Hepatocyte (in vitro differentiated cells): Measurements from ENCODE around the gene F2R. TPM values are rescaled to one million over a fixed set of nuclear protein-coding genes. Genes with fewer than 3 reads are reported as not detected.

Source experiments
- DNase-seq: peaks from one replicate; pipeline ENCODE4 v3.0.0-alpha.2; 2016; ENCODE audit warnings: low spot score
- H2AFZ ChIP-seq: fragments of 200-600 bp; sonication (generic); 2 replicates; pipeline ENCODE4 v1.6.0; 2016; ENCODE audit warnings: antibody characterized with exemption, mild to moderate bottlenecking
- H3K27ac ChIP-seq: fragments of 200-600 bp; sonication (generic); 2 replicates; pipeline ENCODE4 v1.5.1; 2016; ENCODE audit warnings: mild to moderate bottlenecking
- H3K27me3 ChIP-seq: fragments of 200-600 bp; sonication (generic); 2 replicates; pipeline ENCODE4 v1.6.1; 2016
- H3K36me3 ChIP-seq: fragments of 200-600 bp; sonication (generic); replicated peaks from 2 replicates; pipeline ENCODE4 v1.5.1; 2016; ENCODE audit warnings: low read depth; ENCODE audit not compliant: insufficient read depth
- H3K4me1 ChIP-seq: fragments of 200-600 bp; sonication (generic); 2 replicates; pipeline ENCODE4 v1.5.1; 2016; ENCODE audit warnings: mild to moderate bottlenecking, moderate library complexity; ENCODE audit not compliant: insufficient read depth
- H3K4me2 ChIP-seq: fragments of 200-600 bp; sonication (generic); 2 replicates; pipeline ENCODE4 v1.6.0; 2016
- H3K4me3 ChIP-seq: fragments of 200-600 bp; sonication (generic); 2 replicates; pipeline ENCODE4 v1.5.1; 2016; ENCODE audit warnings: mild to moderate bottlenecking
- H3K79me2 ChIP-seq: fragments of 200-600 bp; sonication (generic); 2 replicates; pipeline ENCODE4 v1.6.0; 2017; ENCODE audit warnings: mild to moderate bottlenecking
- H3K9me2 ChIP-seq: fragments of 200-600 bp; sonication (generic); replicated peaks from 2 replicates; pipeline ENCODE4 v1.6.0; 2017; ENCODE audit warnings: mild to moderate bottlenecking; ENCODE audit not compliant: insufficient read depth
- H3K9me3 ChIP-seq: fragments of 200-600 bp; sonication (generic); 2 replicates; pipeline ENCODE4 v1.5.1; 2016; ENCODE audit warnings: low read depth, mild to moderate bottlenecking
- H4K20me1 ChIP-seq: fragments of 200-600 bp; sonication (generic); 2 replicates; pipeline ENCODE4 v1.6.0; 2016; ENCODE audit warnings: mild to moderate bottlenecking; ENCODE audit not compliant: insufficient read depth, poor library complexity, severe bottlenecking
- EZH2 ChIP-seq: fragments of 200-600 bp; sonication (generic); IDR thresholded peaks from 2 replicates; pipeline ENCODE4 v1.6.1; 2016; ENCODE audit warnings: antibody characterized with exemption, mild to moderate bottlenecking, borderline replicate concordance
- EZH2phosphoT487 ChIP-seq: fragments of 200-600 bp; sonication (generic); IDR thresholded peaks from one replicate; pipeline ENCODE4 v1.6.1; 2018; ENCODE audit warnings: antibody characterized with exemption, mild to moderate bottlenecking, low read depth, moderate library complexity; ENCODE audit not compliant: unreplicated experiment, severe bottlenecking
- WGBS: methylation state at CpG from one replicate; pipeline ENCODE4 v1.1.6; 2016; ENCODE audit warnings: low lambda C conversion rate; ENCODE audit errors: missing lambda C conversion rate; 5-methylcytosine and 5-hydroxymethylcytosine counted together
- polyA plus RNA-seq: library from polyadenylated mRNA; unstranded; fragments of >200 nt; fragmentation: Nextera tagmentation; extraction: Ambion mirVana; gene quantifications from 2 replicates; pipeline ENCODE4 v1.2.1, GENCODE V29; 2016
- total RNA-seq: library from RNA; depleted of rRNA; stranded (reverse); fragments of >200 nt; gene quantifications from 2 replicates; pipeline ENCODE4 v1.2.3, GENCODE V29; 2014
- TF ChIP-seq, protein P1 (sequence below): fragments of 200-600 bp; sonication (generic); IDR thresholded peaks from 2 replicates; pipeline ENCODE4 v1.5.1; 2016; ENCODE audit warnings: antibody characterized with exemption, mild to moderate bottlenecking; ENCODE audit not compliant: poor library complexity

The F2R gene
- total and polyA plus RNA-seq, 2 experiments from 2014 or later: 27.1 to 48.1 TPM

DNA sequence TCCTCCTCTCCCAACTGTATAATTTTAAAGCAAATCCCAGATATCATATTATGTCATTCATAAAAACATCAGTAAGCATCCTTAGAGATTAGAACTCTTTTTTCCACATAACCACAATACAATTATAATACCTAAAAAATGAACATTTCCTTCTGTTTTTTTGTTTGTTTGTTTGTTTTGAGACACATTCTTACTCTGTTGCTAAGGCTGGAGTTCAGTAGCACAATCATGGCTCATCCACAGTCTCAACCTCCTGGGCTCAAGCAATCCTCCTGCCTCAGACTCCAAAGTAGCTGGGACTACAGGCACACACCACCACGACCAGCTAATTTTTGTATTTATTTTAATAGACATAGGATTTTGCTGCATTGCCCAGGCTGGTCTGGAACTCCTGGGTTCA lies 8.0 kb downstream of the F2R start:
- Histone ChIP-seq H4K20me1 (no peaks in the 10 kb centered on the region), H3K79me2 (peaks cover 86% of the 10 kb centered on the region), H3K9me3 (no peaks in the 10 kb centered on the region), H3K36me3 (no peaks in the 10 kb centered on the region), H3K27ac (no peak overlapping the region), H3K4me3 (no peak overlapping the region), H3K27me3 (no peaks in the 10 kb centered on the region), H3K4me1 (no peaks in the 10 kb centered on the region), H2AFZ (no peak overlapping the region), H3K9me2 (no peaks in the 10 kb centered on the region), H3K4me2 (no peak overlapping the region)
- DNase-seq: no peak
- TF ChIP-seq, protein P1, sequence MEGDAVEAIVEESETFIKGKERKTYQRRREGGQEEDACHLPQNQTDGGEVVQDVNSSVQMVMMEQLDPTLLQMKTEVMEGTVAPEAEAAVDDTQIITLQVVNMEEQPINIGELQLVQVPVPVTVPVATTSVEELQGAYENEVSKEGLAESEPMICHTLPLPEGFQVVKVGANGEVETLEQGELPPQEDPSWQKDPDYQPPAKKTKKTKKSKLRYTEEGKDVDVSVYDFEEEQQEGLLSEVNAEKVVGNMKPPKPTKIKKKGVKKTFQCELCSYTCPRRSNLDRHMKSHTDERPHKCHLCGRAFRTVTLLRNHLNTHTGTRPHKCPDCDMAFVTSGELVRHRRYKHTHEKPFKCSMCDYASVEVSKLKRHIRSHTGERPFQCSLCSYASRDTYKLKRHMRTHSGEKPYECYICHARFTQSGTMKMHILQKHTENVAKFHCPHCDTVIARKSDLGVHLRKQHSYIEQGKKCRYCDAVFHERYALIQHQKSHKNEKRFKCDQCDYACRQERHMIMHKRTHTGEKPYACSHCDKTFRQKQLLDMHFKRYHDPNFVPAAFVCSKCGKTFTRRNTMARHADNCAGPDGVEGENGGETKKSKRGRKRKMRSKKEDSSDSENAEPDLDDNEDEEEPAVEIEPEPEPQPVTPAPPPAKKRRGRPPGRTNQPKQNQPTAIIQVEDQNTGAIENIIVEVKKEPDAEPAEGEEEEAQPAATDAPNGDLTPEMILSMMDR: no peak
- TF ChIP-seq EZH2 (no peak), EZH2phosphoT487 (no peak)
- 89% methylated on average over 1 of the region's 1 CpG for WGBS

DNA sequence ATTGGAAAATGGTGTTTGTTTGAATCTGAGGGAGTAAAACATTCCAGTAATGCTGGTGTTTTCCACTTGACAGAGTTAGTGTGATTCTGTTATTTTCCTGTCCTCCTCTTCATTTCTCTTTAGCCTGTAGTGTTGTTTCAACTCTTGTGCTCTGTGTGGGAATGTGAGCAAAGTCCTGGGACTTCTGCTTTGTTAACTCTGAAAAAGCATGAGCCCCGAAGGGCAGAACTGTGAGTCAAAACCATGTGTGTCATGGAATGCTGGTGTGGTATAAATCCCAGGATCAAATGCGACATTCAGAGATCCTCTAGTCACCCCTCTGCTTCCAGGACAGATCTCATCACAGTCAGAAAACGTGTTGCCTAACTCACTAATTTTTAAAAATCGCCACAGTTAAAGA lies 8.9 kb downstream of the F2R start:
- no peaks in the 10 kb centered on the region for H3K9me2 ChIP-seq
- TF ChIP-seq EZH2phosphoT487: no peak
- no peak for TF ChIP-seq EZH2
- TF ChIP-seq, protein P1: no peak
- H3K4me1 ChIP-seq: no peaks in the 10 kb centered on the region
- no peaks in the 10 kb centered on the region for H3K27me3 ChIP-seq
- no peaks in the 10 kb centered on the region for H4K20me1 ChIP-seq
- H2AFZ ChIP-seq: no peak overlapping the region
- H3K4me3 ChIP-seq: no peak overlapping the region
- H3K27ac ChIP-seq: peak overlapping the region; percentile 51
- 69% methylated on average over 4 of the region's 4 CpGs for WGBS
- H3K36me3 ChIP-seq: no peaks in the 10 kb centered on the region
- H3K9me3 ChIP-seq: peaks cover 9% of the 10 kb centered on the region
- H3K79me2 ChIP-seq: peaks cover 85% of the 10 kb centered on the region
- DNase-seq: peak; percentile 10
- H3K4me2 ChIP-seq: no peak overlapping the region

DNA sequence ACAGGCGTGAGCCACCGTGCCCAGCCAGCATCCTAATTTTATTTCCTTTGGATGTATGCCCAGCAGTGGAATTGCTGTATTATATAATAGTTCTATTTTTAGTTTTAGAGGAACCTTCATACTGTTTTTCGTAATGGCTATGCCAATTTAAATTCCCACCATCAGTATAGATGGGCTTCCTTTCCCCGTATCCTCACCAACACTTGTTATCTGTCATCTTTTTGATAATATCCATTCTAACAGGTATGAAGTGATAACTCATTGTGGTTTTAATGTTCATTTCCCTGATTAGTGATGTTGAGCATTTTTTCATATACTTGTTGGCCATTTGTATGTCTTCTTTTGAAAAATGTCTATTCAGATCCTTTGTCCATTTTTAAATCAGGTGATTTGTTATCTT lies 13.0 kb downstream of the F2R start:
- Histone ChIP-seq H3K79me2 (peaks cover 54% of the 10 kb centered on the region), H3K36me3 (no peaks in the 10 kb centered on the region), H3K27me3 (no peaks in the 10 kb centered on the region), H3K4me3 (no peak overlapping the region), H4K20me1 (no peaks in the 10 kb centered on the region), H3K9me3 (peaks cover 15% of the 10 kb centered on the region), H2AFZ (no peak overlapping the region), H3K4me2 (no peak overlapping the region), H3K27ac (no peak overlapping the region), H3K9me2 (no peaks in the 10 kb centered on the region), H3K4me1 (no peaks in the 10 kb centered on the region)
- no peak for DNase-seq
- TF ChIP-seq EZH2 (no peak), EZH2phosphoT487 (no peak)
- 95% methylated on average over 4 of the region's 4 CpGs for WGBS

DNA sequence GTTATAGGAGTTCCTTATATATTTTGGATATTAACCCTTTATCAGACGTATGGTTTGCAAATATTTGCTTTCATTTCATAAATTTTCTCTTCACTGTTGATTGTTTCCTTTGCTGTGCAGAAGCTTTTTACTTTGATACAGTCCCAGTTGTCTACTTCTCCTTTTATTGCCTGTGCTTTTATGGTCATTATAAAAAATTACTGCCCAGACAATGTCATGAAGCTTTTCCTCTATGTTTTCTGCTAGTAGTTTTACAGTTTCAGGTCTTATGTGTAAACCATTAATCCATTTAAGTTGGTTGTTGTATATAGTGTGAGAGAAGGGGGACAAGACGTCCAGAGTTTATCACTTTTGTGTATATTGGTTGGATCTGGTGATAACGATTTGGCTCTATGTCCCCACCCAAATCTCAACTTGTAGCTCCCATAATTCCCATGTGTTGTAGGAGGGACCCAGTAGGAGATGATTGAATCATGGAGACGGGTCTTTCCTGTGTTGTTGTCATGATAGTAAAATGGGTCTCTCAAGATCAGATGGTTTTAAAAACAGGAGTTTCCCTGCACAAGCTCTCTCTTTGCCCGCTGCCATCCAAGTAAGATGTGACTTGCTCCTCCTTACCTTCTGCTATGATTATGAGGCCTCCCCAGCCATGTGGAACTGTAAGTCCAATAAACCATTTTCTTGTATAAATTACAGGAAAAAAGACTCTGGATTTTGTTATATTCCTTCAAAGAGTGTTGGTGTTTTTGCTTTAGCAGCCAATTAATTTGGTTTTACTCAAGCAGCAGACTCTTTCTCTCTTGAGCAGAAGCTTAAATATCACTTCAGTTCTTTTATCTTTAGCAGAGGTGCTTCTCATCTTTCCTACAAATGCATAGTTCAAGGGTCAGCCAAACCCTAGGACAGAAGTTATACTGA lies 13.7 kb downstream of the F2R start:
- 96% methylated on average over 5 of the region's 5 CpGs for WGBS
- no peak overlapping the region for H2AFZ ChIP-seq
- no peaks in the 10 kb centered on the region for H3K36me3 ChIP-seq
- no peaks in the 10 kb centered on the region for H3K4me1 ChIP-seq
- no peaks in the 10 kb centered on the region for H4K20me1 ChIP-seq
- peaks cover 47% of the 10 kb centered on the region for H3K79me2 ChIP-seq
- no peak overlapping the region for H3K4me2 ChIP-seq
- H3K9me2 ChIP-seq: no peaks in the 10 kb centered on the region
- no peak overlapping the region for H3K4me3 ChIP-seq
- DNase-seq: no peak
- no peaks in the 10 kb centered on the region for H3K27me3 ChIP-seq
- TF ChIP-seq EZH2: no peak
- TF ChIP-seq, protein P1: no peak
- no peak for TF ChIP-seq EZH2phosphoT487
- H3K9me3 ChIP-seq: peaks cover 15% of the 10 kb centered on the region
- H3K27ac ChIP-seq: no peak overlapping the region
